Stimulated activated CD8-positive, alpha-beta memory T cell treated with anti-CD3 and anti-CD28 coated beads, Interleukin-2, amount 100 ng/mL, for 1 hour (primary cell): ENCODE data around the gene PALM3.
A peak's percentile ranks its signal among the peaks of the same experiment; 100 is the strongest.
"Not testable (repeated sequence)": the region's sequence is repeated elsewhere in the genome, so short reads cannot be mapped to it uniquely, and the experiment has no call there.

ENCODE experiments used
- DNase-seq, 2 donors: peaks; one replicate each; pipeline ENCODE4 v3.0.0-alpha.2; 2020; ENCODE audit warnings: low read depth in 2 of 2

PALM3 gene

DNA sequence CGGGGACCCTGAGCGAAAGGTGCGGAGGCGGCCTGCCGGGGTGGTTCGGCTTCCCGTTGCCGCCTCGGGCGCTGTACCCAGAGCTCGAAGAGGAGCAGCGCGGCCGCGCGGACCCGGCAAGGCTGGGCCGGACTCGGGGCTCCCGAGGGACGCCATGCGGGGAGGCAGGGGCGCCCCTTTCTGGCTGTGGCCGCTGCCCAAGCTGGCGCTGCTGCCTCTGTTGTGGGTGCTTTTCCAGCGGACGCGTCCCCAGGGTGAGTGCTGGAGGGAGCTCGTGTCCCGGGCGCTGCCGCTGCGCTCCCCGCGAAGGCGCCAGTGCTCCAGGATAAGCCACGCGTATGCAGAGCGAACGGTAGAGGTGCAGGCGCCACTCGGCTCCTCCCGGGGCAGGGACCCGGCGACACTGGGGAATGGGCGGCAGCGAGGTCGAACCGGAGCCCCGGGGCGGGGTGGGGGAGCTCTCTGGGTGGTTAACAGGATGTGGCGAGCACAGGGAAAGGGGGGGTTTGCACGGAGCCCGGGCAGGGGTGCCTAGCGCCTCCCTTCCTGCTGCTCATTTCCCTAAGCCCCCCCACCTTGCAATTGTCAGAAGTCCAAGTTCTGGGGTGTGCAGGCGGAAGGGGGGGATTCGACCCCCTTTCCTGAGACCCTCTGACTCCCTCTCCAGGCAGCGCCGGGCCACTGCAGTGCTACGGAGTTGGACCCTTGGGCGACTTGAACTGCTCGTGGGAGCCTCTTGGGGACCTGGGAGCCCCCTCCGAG lies 30.0 kb downstream of the PALM3 start, which contains the start of gene IL27RA:
Gene IL27RA (plus strand): TSS at position 44 of the 762 bp plus-strand sequence. CDS start 111 bp downstream, at position 155.
- peak; percentile 54 to 63 for DNase-seq

DNA sequence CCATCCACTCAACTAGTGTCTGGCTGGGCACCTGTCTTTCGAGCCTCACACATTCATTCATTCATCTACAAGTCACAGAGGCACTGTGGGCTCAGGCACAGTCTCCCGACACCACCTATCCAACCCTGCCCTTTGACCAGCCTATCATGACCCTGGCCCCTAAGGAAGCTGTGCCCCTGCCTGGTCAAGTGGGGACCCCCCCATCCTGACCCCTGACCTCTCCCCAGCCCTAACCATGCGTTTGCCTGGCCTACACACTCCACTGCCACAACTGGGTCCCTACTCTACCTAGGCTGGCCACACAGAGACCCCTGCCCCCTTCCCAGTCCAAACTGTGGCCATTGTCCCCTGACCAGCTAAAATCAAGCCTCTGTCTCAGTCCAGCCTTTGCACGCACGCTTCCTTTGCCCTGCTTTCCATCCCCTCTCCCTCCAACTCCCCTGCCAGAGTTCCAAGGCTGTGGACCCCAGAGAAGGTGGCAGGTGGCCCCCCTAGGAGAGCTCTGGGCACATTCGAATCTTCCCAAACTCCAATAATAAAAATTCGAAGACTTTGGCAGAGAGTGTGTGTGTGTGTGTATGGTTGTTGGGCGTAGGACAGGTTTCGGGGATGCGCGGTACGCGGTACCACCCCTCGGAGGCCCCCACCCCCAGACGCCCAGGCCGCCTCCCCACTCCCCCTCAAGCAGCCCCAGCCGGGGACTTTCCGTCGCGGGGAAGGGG lies 30.7 kb downstream of the PALM3 start:
- peak; percentile 53 to 72 for DNase-seq

DNA sequence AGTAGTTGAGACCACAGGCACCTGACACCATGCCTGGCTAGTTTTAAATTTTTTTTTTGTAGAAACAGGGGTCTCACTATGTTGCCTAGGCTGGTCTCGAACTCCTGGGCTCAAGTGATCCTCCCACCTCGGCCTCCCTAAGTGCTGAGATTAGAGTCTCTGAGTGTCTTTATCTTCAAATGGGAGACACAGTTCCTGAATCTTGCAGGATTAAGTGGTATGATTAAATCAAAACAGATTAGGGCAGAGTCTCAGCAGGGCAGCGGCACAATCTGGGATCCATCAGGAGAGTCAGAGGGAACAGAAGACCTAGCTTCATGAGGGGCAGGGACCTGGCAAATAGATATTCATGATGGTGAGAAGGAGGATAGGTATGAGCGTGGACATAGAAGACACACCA lies 33.0 kb downstream of the PALM3 start:
- no peak for DNase-seq

DNA sequence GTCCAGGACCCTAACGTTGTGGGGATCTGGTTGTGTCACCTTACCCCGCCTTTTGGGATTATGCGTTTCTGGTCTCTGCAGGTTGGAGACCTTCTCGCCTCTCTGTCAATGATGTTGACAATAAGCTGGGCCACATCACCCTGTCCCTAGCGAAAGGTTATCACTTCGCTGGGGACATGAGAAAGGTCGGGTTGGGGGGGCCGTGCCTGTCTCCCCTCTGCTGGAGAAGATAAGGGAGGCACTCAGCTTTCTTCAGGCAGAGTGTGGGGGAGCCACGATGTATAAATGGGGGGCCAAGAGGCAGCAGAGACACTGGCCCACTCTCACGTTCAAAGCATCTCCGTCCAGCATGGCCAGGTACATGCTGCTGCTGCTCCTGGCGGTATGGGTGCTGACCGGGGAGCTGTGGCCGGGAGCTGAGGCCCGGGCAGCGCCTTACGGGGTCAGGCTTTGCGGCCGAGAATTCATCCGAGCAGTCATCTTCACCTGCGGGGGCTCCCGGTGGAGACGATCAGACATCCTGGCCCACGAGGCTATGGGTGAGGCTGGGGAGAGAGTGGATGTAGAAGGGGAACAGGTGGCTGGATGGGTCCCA lies 33.9 kb downstream of the PALM3 start, which contains the start of gene RLN3:
Gene RLN3 (plus strand): TSS at position 293 of the 595 bp plus-strand sequence. CDS start 57 bp downstream, at position 350.
- DNase-seq = no peak

DNA sequence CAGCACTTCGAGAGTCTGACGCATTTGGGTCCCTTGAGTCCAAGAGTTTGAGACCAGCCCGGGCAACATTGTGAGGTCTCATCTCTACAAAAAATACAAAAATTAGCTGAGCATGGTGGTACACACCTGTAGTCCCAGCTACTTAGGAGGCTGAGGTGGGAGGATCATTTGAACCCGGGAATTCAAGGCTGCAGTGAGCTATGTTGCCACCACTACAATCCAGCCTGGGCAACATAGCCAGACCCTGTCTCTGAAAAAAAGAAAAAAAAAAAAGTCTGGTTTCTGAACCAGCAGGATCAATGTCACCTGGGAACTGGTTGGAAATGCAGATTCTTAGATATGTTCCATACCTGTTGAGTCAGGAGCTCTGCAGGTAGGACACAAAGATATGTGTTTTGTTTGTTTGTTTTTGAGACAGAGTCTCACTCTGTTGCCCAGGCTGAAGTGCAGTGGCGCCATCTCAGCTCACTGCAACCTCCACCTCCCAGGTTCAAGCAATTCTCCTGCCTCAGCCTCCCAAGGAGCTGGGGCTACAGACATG lies 35.2 kb downstream of the PALM3 start:
- DNase-seq = not testable (repeated sequence)

DNA sequence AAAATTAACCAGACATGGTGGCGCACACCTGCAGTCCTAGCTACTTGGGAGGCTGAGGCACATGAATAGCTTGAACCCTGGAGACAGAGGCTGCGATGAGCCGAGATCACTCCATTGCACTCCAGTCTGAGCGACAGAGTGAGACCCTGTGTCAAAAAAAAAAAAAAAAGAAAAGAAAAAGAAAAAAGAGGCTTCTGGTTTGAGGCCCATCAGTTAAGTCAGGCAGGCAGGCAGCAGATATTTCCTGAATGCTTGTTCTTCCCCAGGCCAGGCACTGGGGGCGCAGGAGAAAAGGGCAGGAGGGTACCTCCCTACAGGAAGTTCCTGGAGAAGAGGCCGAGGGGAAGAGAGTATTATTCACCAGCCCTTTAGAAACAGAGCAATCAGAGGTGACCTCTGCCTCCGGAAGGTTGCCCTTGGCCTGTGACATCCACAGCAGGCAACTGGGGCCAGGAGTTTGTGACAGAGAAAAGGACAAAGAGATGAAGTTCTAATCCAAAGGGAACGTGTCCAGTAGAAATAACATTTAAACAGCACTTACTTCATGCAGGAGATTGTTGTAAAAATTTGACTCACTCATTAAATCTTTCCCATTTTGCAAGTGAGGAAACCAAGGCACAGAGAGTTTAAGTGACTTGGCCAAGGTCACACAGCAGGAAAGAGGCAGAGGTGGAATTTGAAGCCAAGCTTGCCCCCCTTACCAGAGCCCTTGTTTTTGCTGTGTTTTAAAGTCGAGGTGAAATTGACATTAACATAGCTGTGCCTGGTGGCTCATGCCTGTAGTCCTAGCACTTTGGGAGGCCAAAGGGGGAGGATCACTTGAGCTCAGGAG lies 38.3 kb downstream of the PALM3 start:
- no peak for DNase-seq

DNA sequence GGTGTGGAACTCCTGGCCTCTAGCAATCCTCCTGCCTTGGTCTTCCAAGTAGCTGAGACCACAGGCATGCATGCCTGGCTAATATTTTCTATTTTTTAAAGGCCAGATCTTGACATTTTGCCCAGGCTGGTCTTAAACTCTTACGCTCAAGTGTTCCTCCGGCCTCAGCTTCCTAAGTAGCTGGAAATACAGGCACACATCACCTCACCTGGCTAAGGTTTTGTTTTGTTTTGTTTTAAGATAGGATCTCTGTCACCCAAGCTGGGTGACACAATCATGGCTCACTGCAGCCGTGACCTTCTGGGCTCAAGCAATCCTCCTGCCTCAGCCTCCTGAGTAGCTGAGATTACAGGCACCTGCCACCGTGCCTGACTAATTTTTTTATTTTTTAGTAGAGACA lies 39.4 kb downstream of the PALM3 start:
- no peak for DNase-seq

DNA sequence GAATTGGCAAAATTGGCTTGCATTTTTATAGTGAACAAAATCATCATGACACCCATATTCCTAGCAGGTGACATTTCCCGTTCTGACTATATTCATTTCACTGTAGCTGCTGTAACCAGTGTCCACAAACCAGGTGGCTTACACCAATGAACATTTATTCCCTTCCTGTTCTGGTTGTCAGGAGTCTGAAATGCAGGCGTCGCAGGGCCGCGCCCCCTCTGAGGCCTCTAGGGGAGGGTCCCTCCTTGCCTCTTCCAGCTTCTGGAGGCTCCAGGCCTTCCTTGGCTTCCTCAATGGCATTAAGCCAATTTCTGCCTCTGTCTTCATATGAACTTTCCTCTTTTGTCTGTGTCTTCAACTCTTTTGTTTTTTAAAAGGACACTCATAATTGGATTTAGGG lies 40.4 kb downstream of the PALM3 start:
- no peak for DNase-seq

DNA sequence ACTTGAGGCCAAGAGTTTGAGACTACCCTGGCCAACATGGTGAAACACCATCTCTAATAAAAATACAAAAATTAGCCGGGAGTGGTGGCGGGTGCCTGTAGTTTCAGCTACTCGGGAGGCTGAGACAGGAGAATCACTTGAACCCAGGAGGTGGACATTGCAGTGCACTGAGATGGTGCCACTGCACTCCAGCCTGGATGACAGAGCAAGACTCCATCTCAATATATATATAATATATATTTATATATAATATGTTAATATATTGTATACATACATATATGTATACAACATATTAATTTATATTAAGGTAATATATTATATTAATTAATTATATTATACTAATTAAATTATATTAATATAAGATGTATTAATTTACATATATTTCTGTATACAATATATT lies 42.1 kb downstream of the PALM3 start:
- not testable (repeated sequence) for DNase-seq

DNA sequence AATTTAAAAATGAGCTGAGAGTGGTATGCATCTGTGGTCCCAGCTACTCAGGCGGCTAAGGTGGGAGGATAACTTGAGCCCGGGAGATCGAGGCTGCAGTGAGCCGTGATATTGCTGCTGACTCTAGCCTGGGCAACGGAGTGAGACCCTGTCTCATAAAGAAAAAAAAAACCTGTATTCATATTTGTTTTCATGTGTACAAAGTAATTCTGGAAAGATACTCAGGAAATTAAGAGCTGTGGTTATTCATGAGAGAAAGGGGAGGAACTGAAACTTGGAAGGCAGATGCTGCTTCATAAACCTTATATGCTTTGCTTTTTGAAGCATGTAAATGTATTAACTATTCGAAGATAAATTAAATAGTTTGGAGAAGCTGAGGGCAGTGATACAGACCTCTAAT lies 42.8 kb downstream of the PALM3 start:
- DNase-seq = no peak

DNA sequence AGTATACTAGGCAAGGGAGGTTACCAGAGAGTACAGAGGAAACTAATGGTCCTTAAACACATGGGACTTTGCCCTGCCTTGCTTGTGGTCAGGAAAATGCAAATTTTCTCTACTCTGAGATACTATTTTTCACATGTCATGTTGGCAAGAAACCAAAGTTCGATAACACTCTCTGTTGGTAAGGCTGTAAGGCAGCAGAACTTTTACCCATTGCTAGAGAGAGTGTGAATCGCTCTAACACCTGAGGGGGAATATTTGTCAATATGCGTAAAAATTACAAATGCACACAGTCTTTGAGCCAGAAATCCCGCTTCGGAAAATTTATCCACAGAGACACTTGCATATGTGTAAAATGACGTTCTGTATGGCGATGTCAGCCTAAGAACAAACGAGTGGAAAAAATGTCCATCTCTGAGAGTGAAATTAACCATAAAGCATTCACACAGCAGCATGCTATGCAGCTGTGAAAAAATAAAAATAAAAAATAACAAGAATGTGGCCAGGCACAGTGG lies 46.3 kb downstream of the PALM3 start:
- DNase-seq = no peak

DNA sequence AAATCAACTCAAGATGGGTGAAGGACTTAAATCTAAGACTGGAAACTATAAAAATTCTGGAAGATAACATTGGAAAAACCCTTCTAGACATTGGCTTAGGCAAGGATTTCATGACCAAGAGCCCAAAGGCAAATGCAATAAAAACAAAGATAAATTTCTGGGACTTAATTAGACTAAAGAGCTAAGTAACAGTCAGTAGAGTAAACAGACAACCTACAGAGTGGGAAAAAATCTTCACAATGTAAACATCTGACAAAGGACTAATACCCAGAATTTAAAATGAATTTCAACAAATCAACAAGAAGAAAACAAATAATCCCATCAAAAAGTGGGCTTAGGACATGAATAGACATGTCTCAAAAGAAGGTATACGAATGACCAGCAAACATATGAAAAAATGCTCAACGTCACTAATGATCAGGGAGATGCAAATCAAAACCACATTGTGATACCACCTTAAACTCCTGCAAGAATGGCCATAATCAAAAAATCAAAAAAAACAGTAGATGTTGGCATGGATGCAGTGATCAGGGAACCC lies 49.4 kb downstream of the PALM3 start:
- DNase-seq = no peak

DNA sequence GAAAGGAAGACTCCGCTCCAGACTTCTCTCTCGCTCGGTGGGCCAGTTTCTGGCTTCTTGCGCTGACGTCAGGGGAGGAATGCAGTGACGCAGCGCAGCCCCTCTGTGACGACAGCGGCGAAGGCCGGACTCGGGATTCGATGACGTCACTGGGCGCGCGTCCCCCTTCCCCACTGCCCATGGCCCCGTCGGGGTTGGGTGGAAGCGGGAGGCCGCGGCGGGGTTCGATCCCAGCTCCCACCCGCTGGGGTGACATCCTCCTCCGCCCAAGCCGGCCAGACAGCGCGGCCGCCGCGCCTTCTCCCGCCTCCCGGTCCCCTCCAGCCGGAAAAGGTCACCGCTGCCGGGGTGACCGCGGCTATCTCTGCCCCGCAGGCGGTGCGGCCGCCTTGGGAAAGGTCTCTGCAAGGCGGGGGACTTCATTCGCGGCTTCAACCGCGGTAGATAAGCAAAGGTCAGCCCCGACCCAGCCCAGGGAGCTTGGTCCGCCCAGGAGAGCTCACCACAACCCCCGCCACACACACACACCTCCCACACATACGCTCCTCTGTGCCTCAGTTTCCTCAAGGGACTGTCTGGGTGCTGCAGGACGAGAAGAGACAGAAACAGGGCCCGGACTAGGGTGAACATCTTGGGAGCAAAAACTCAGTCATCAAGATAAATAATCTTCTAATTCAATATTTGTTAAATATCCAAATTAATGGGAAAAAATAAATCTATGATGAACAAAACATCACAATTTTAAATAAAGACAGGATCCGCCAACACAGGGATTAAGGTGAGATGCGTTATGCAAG lies 54.9 kb downstream of the PALM3 start:
- DNase-seq = no peak

DNA sequence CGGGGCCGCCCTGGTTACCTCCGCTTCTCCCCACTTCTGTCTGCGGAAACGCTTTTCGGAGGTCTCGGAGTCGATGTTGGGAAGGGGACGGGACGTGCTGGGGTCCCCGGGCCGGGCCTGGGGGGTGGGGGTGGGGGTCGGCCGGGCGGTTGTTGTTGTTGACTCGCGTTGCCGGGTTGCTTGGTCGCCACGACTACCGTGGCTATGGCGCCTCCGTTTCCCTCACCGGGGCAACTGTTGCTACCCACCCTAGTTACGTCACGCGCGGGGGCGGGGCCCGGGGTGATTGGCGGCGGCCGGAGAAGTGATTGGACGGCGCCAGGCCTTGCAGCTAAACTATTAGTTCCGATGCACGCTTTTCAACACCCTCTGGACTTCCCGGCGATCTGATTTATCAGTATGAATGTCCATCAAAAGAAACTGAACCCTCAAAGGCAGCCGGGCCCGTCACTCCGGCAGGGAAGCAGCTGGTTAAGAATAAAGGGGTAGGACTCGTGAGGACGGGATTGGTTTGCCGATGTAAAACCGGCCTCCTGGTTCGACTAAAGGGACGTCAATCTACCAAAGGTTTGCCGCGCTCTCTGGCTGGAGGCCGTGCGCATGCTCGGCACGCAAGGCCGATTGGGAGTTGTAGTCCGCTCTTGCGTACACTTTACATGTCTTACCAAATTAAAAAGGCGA lies 55.7 kb downstream of the PALM3 start, which contains the start of gene RFX1:
Gene RFX1 (minus strand): TSS at position 236 of the 681 bp plus-strand sequence. CDS start 12,477 bp downstream, outside the sequence.
- peak; percentile 100 for DNase-seq

DNA sequence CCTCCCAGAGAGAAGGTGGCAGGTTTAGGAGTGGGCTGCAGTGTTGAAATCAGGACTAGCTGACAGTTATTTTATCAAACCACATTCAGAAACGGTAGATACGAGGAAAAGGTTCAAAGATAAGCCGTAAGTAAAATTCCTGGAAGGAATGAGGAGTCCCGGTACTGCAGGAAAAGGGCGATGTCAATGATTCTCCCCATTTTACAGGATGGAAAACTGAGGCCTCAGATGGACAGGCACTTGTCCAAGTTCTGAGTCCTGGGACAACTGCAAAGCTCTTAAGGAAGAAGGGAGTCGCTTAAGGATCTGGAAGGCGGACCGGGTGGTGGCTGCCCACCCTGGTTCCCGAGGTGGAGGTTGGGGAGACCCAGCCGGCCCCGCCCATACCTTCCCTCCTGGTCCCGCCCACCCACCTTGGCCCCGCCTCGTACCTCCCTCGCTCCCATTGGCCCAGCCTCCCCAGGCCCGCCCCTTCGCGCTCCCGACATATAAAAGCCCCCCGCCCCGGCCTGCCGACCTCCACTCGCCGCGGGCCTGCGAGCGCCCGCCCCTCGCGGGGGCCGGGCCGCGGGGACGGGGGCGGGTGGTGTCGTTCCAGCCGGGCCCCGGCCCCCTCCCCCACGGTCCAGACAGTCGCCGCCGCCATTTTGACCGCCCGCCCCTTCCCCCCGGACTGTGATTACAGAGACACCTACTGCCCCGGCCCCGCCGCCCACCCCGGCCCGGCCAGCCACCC lies 56.4 kb downstream of the PALM3 start:
- peak; percentile 88 to 94 for DNase-seq

DNA sequence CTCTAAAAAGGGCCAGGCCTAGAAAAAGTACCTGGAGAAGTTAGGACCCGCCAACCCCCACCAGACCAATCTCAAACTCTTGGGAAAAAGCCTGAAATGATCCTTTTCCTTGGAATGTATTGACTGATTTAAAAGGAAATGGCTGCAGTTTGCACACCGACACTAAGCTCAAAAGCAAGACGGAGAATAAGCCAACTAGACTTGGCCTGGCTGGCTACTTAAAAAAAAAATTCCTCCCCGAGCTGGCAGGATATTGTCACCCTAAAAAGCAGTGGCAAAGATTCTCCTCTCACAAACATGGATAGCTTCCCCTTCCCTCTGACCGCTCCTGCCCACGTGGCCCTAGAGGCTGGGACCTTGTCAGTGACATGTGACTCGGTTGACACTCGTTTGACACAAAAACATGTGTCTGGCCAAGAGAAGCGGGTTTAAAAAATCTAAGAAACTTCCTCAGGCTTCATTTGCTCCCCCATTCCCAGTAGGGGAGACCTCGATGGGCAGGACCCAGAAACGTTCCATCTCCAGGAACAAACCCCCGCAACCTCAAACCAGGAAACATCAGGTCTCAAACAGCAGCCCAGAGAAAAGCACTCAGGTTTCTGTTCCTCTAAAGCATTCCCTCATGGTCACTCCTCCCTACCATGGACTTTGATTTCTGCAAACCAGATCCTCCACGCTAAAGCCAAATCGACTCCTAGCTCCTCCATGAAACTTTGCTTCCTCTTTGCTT lies 57.1 kb downstream of the PALM3 start:
- no peak for DNase-seq
